Lung (tissue), 12 donors: ENCODE data around the gene DDX42. TPM values are rescaled to one million over a fixed set of nuclear protein-coding genes. Genes with fewer than 3 reads are reported as not detected.

Experiments used
- ATAC-seq: fragments of 200-7000 bp; cut with Tn5 transposase; one replicate; pipeline ENCODE4 v1.9.1; 2020; ENCODE audit warnings: moderate number of reproducible peaks; ENCODE audit not compliant: insufficient read depth, low FRiP score
- DNase-seq, 3 donors: peaks; one replicate each; pipeline ENCODE4 v3.0.0-alpha.2; 2013 to 2017
- H3K27ac ChIP-seq, 2 donors: one replicate each; pipeline ENCODE4 v1.5.1; 2013; ENCODE audit warnings: mild to moderate bottlenecking in 2 of 2, moderate library complexity in 2 of 2, control low read depth in 1 of 2, inconsistent platforms in 1 of 2, low read depth in 1 of 2, low read length in 1 of 2
- H3K27me3 ChIP-seq, 3 donors: one replicate each; pipeline ENCODE4 v1.5.1; 2013; ENCODE audit warnings: low read length in 2 of 3; ENCODE audit not compliant: control insufficient read depth in 3 of 3, insufficient read depth in 3 of 3
- H3K36me3 ChIP-seq, 4 donors: one replicate each; pipeline ENCODE4 v1.5.1; 2013; ENCODE audit warnings: low read length in 4 of 4, mild to moderate bottlenecking in 1 of 4, moderate library complexity in 1 of 4; ENCODE audit not compliant: control insufficient read depth in 4 of 4, insufficient read depth in 4 of 4
- H3K4me1 ChIP-seq, 5 donors: one replicate each; pipeline ENCODE4 v1.5.1; 2013; ENCODE audit warnings: low read length in 5 of 5, mild to moderate bottlenecking in 2 of 5, moderate library complexity in 1 of 5; ENCODE audit not compliant: control insufficient read depth in 5 of 5, insufficient read depth in 5 of 5
- H3K4me3 ChIP-seq: one replicate; pipeline ENCODE4 v1.5.1; 2013; ENCODE audit warnings: mild to moderate bottlenecking, control low read depth, moderate library complexity
- H3K9ac ChIP-seq, 2 donors: one replicate each; pipeline ENCODE4 v1.5.1; 2013; ENCODE audit warnings: low read length in 2 of 2, control low read depth in 1 of 2; ENCODE audit not compliant: insufficient read depth in 1 of 2
- H3K9me3 ChIP-seq, 4 donors: one replicate each; pipeline ENCODE4 v1.5.1; 2013; ENCODE audit warnings: low read length in 3 of 4, mild to moderate bottlenecking in 1 of 4, moderate library complexity in 1 of 4; ENCODE audit not compliant: control insufficient read depth in 4 of 4, insufficient read depth in 3 of 4
- CTCF ChIP-seq: IDR thresholded peaks from 2 replicates; pipeline ENCODE4 v1.5.1; 2012; ENCODE audit warnings: mild to moderate bottlenecking; ENCODE audit errors: control extremely low read depth, extremely low read depth
- WGBS, 2 donors: extraction: QIAGEN DNeasy Blood & Tissue Kit; methylation state at CpG; one replicate each; pipeline ENCODE4 v1.1.7; 2013; 5-methylcytosine and 5-hydroxymethylcytosine counted together
- polyA plus RNA-seq, 2 donors: library from polyadenylated mRNA; stranded (reverse); fragments of 200-250 nt; gene quantifications; one replicate each; pipeline ENCODE4 v1.2.1, GENCODE V29; 2013
- total RNA-seq, 2 donors: library from RNA; depleted of rRNA in 1 of 2; stranded (reverse); fragments of >200 nt in 1 of 2; gene quantifications; one replicate each; pipeline ENCODE4 v1.2.1, GENCODE V29; 2014 to 2021
- donor health status: control.
- donor health status: control.
- donor health status: Bipolar disorder and iron deficiency.
- donor health status: healthy.
- donor health status: DM: yes; HTN: yes; CAD: no.

The DDX42 gene
- total and polyA plus RNA-seq, 4 donors: 47.8 to 153 (median 75.9) TPM

- no peaks in the 10 kb centered on the region for H3K9me3 ChIP-seq
- no peak overlapping the region for H3K9ac ChIP-seq
- DNase-seq (no peak), ATAC-seq (no peak)
- H3K4me1 ChIP-seq: no peaks in the 10 kb centered on the region
- H3K27me3 ChIP-seq: no peaks in the 10 kb centered on the region
- no peak for TF ChIP-seq CTCF
- no peak overlapping the region for H3K4me3 ChIP-seq
- WGBS, 2 donors: 88 to 89% methylated on average over 1 of the region's 1 CpG
- no peak overlapping the region for H3K27ac ChIP-seq
- peaks cover 31 to 57% (median 43%) of the 10 kb centered on the region in 4 donors for H3K36me3 ChIP-seq
Measured at GRCh38 chr17:63804328-63804727, 30.4 kb downstream of the DDX42 start.

GRCh38 chr17:63805591-63805990 is 31.6 kb downstream of the DDX42 start:
- no peak overlapping the region for H3K27ac ChIP-seq
- H3K4me3 ChIP-seq: no peak overlapping the region
- no peaks in the 10 kb centered on the region for H3K4me1 ChIP-seq
- no peaks in the 10 kb centered on the region for H3K9me3 ChIP-seq
- ATAC-seq (no peak), DNase-seq (no peak)
- peaks cover 27 to 57% (median 40%) of the 10 kb centered on the region in 4 donors for H3K36me3 ChIP-seq
- WGBS, 2 donors: 73 to 83% methylated on average over 2 of the region's 2 CpGs
- TF ChIP-seq CTCF: no peak
- H3K9ac ChIP-seq: no peak overlapping the region
- H3K27me3 ChIP-seq: no peaks in the 10 kb centered on the region

- Histone ChIP-seq H3K9me3 (no peaks in the 10 kb centered on the region), H3K9ac (no peak overlapping the region), H3K36me3 (peaks cover 33 to 76% (median 51%) of the 10 kb centered on the region in 4 donors), H3K4me1 (no peaks in the 10 kb centered on the region), H3K27me3 (no peaks in the 10 kb centered on the region), H3K27ac (no peak overlapping the region), H3K4me3 (no peak overlapping the region)
- 90 to 95% methylated on average over 9 of the region's 9 CpGs for WGBS, 2 donors
- no peak for DNase-seq
- TF ChIP-seq CTCF: no peak
- ATAC-seq: no peak
Measured at GRCh38 chr17:63809970-63810369, 36.0 kb downstream of the DDX42 start.

- Histone ChIP-seq H3K4me3 (no peak overlapping the region), H3K36me3 (peaks cover 58 to 74% (median 67%) of the 10 kb centered on the region in 4 donors), H3K4me1 (peaks cover 0 to 5% (median 0%) of the 10 kb centered on the region in 5 donors), H3K9ac (no peak overlapping the region), H3K27ac (no peak overlapping the region), H3K9me3 (no peaks in the 10 kb centered on the region), H3K27me3 (no peaks in the 10 kb centered on the region)
- TF ChIP-seq CTCF: no peak
- 90 to 97% methylated on average over 2 of the region's 2 CpGs for WGBS, 2 donors
- ATAC-seq (no peak), DNase-seq (no peak)
Measured at GRCh38 chr17:63816123-63816522, 42.2 kb downstream of the DDX42 start.
